NCI-H2196 (cell line): Measurements from ENCODE around the gene TSHZ2.
A peak's percentile ranks its signal among the peaks of the same experiment; 100 is the strongest.

Experiments
- DNase-seq: peaks from one replicate; lab custom pipeline; 2025; ENCODE audit not compliant: unreplicated experiment; lab: John Stamatoyannopoulos, UW

Gene TSHZ2

DNA sequence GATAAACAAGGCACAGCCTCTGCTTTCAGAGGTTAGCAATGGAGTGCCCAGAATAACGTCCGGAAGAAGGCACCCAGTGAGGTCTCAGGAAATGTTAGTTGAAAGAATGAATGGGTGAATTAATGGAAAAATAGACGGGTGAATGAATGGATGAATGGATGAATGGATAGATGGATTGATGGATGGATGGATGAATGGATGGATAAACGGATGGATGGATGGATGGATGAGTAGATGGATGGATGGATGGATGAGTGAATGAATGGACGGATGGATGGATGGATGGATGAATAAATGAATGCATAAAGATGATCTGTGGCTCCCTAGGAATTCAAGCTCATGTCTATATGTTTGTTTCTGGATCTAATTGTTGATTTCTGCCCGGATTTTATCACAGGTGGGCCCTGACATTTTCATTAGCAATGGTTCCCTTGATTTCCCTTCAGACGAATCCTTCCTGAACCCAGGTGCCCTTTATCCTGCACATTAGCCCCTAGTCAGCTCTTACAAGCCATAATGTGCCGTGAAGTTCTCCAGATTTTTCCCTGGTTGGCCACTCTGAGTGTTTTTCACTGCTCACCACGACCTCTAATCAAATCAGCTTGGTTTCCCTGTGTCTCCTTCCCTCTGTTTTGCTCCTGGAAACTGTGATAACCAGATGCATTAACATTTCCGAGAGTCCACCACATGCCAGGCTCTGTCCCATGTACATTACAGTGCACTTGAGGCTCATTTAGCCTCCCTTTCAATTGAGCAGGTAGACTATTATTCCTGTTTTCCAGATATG lies 22.2 kb downstream of the TSHZ2 start:
- no peak for DNase-seq

DNA sequence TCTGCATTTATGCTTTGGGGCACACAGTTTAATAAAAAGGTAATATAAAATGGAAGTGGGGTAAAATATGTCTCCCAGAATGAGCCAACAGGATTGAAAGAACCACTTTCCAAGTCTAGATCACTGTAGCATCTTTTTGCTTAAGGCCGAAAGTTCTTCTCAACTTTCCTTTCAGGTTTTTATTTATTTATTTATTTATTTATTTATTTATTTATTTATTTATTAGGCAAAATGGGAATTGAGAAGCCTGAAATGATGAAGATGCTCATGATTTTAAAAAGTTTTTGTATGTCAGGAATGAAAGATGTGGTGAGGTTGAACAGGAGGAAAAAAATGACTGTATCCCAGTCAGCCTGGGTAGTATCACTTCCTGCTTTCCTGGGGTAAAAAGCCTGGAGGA lies 24.0 kb downstream of the TSHZ2 start:
- DNase-seq = no peak

DNA sequence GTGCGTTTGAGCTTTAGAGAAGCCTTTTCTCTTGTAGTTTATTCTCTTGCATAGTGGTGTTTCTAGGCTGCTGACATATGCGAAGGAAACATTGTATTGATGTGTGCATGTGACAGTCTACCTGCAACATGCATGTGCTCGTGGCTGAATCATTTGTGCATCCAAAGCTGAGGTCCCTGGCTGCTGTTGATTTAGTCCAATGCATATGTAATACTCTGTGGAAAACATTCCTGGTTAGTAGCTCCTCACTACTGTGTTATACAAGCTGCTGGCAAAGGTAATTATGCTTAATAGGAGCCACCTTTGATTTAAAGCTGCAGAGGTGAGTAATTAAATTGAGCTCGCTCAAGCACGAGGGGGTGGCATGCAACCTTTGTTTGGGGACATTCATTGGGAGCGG lies 24.5 kb downstream of the TSHZ2 start:
- no peak for DNase-seq

DNA sequence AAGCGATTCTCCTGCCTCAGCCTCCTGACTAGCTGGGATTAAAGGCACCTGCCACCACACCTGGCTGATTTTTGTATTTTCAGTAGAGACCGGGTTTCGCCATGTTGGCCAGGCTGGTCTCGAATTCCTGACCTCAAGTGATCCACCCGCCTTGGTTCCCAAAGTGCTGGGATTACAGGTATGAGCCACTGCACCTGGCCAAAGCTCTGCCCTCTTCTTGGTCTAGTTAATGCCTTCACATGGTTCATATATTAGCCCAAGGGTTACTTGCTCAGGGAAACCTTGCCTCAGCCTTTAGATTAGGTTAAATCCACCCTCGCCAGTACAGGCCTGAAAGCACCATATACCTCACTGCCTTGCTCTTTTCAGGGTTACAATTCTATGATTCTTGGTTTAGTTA lies 26.1 kb downstream of the TSHZ2 start:
- DNase-seq = no peak

DNA sequence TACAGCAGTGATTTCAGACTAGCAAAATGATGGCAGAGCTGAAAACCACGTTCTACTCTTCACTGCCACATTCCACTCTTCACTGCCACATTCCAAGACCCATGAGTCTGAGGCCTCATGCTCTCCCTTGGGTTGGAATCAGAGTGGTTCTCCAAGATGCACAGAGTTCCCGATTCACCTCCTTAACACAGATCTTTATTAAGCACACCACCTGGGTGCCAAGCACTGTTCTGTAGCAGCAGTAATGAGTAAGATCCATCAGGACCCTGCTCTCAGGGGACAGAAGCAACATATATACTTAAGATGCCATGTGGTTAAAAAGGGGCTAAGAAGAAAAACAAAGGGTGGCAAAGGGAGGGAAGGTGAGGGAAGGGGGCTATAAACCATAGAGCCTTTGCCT lies 26.9 kb downstream of the TSHZ2 start:
- no peak for DNase-seq

DNA sequence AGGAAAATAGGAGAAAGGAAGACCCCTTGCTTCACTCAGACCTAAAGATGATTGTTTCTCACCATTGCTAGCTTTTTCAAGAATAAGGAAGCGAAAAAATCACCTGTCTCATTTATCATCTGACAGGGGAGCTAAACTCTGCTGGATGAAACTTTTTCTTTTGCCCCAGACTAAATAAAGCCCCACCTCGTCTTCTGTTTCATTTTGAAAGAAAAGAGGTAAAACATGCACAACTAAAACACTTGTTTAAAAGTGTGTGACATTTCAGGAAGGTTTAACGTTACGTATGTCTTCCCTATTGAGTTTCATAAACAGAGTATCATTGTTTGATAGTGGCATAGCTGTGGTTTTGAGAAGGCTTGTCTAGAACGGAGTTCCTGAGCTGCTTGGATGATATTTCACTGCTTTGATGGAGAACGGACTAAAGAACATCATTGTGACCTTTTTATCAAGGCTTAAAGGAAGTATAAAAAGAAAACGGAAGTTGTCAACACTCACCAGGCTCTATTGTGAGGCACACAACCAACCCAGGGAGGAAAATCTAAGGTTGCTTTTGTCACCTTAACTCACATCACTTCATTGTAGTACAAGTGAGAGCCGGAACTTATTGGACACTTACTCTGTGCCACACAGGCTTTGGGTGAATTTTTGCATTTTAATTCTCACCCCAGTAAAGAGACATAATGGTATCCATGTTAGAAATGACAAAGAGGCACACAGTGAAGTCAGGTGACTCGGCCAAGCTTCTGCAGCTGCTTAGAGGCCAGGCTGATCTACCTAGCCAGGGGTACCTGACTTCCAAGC lies 29.5 kb downstream of the TSHZ2 start:
- peak; percentile 16 for DNase-seq

DNA sequence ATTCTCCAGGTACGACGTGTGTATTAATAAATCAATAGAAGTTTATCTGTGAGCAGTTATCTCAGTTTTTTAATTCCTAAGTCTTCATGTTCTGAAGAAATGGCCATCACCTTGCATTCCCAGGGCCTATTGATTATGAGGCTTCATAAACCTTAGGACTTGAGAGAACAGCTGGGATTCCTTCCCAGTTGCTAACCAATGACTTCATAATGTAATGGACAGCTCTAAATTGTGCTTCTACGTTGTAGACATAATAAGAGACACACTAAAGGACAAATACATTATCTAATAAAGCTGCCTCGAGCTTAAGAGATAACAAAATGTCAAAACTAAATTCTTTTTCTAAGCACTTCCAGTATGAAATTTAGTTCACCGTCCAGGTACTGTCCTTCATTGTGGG lies 30.6 kb downstream of the TSHZ2 start:
- DNase-seq = no peak

DNA sequence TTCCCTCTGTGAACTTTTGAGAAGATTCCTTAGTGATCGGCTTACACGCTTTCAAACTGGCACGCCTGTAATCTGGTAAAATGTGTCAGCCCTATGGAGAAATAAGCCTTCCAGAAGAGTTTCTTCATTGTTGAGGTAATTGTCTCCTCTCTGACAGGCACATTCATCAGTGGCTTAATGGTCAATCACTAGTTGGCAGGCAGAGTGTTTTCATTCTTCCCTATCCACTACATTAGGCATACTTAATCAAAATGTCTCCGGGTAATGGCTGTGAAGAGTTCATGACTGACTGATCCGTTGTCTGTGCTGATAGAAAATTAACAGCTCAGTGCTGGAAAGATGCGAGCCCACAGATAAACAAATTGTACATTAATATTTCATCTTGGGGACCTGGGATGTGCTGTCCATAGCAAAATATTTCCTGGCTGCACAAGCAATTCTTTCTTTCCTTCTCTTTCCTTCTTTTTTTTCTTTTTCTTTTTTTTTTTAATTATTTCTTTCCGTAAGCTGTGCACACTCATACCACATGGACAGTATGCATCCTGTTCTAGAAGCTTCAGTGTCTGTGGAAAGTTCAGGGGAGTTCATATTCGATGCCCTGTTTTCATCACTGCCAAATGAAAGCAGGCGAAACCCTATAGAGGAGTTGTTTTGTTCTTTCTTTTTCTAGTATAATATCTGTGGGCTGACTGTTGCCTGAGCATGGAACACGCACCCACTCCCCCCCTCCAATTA lies 31.4 kb downstream of the TSHZ2 start:
- no peak for DNase-seq

DNA sequence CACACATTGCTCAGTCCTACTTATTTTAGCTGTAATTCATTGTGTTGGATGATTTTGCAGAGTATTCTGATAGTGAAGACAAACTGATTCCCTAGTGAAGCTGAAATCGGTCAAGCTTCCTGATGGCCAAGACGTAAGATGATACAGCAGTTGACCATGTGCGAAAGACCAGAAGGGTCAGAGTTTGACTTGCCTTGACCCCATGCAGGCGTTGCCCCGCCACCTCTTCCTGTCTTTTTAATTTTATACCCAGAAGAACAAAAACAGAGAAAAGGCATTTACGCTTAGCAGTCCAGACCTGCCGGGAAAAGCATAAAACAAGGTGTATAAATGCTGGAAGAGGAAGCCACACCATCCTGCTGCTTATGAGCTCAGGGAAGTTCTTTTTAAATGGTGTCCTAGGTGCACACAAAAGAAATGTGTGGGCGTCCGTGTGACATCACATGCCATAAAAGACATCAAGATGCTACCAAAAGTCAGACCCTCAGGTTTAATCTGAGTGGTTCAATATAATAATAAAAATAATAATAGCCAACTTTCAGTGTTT lies 32.2 kb downstream of the TSHZ2 start:
- DNase-seq = no peak

DNA sequence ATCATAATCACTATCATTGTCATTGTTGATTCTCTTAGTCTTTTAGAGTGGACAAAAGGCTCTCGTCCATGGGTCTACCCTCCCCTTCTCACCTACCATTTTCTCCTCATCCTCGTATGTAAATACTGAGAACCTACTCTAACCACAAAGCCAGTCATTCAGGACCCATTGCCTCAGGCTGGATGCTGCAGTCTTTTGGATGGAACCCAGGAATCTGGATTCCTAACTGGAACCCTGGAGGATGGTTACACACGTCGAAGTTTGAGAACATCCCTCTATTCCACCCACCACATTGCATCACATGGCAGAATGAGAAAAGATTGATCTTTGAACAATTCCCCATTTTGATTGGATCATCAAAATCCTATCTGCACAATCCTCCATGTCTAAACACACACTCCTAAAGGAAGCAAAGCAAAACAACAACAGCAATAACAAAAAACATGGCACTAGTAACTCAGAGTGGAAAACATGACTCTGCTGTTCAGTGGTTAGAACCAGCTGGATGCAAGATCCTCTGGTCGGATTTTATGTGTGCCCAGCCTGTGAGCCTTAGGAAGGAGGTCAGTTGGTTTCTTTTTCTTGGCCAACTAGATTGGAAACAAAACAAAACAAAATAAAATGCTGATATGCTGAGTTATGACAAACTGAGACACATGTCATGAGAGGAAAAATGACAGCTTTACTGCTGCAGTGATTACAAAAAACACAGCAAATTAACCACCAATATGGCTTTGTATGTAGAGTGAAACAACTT lies 38.0 kb downstream of the TSHZ2 start:
- DNase-seq = no peak

DNA sequence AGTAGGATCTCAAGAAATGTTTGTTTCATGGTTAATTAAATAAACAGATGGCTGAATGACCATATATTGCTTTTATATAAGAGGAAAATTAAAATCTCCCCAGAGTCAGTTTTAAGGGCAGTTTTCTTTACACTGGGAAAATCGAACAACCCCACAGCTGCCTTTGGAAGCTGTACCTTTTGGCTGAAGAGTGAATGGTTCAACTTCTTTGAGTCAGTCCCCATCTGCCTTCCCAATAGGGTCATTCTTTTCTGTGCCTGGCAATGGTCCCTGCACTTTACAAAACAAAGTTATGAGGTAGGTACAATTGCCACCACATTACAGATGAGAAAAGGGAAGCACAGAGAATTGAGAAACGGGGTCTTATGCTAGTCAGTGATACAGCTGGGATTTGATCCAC lies 39.5 kb downstream of the TSHZ2 start:
- no peak for DNase-seq

DNA sequence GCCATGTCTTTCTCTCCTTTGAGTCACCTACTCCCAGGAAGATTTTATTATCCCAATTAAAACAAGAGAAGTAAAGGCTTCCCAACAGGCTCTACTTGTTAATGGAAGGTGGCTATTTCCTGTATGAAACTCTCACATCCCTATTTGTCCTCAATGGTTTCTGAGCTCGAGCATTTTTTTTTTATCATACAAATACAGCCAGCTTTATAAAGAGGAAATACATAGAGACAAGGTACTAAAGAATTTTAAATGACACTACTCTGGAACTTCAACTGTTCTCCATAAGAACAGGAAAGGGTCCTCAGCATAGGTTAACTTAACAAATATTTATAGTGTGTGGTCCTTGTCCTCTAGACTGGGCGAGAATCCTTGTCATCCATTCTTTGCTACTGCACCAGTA lies 41.0 kb downstream of the TSHZ2 start:
- no peak for DNase-seq

DNA sequence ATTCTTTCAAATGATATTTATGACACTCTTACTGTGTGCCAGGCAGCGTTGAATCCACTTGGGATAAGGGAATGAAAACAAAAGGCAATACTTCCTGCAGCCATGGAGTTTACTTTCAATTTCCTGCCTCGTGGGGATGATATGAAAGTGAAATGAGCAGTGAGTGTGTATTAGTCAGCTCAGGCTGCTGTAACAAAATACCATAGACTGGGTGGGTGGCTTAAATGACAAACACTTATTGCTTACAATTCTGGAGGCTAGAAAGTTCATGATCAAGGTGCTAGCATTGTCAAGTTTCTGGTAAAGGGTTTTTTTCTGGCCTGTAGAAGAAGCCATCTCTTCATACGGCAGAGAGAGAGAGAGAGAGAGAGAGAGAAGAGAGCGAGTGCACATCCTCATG lies 41.7 kb downstream of the TSHZ2 start:
- no peak for DNase-seq

DNA sequence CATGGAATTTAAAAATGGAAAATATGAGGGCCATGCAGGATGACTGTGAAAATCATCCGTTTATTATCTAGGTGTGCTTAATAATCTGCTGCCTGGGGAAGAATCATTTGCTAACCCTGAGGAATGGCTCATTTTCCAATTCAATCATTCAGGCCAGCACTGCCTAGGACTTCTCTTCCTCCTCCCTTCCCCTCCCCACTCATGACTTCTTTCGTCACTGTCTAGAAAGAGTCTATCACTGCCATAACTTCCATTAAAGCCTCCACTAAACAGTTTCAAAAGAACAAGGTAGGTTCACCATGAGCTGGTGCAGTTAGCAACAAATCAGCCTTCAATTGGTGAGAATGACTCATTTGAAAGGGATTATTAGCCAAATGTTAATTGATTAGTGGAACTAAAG lies 43.9 kb downstream of the TSHZ2 start:
- DNase-seq = no peak

DNA sequence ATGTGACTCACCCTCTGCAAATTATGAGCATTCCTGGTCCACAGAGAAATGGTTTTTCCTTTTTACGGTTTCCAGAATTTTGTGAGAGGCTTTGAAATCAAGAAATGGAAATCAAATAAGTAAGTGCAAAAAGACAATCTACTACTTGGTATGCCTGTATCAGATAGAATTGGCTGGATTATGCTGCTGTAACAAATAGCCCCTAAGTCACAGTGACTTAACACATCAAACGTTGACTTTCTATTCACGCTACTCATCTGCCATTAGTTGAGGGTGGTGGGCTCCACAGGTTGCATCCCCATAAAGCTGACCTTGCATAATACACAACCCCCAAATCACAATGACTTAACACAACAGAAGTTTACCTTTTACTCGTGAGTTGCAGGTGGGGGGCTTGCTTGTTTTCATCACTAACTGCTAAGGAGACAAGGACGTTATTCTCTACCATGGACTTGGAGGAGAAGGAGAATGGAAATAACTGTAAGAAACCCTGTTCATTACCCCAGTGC lies 44.4 kb downstream of the TSHZ2 start:
- DNase-seq = no peak

DNA sequence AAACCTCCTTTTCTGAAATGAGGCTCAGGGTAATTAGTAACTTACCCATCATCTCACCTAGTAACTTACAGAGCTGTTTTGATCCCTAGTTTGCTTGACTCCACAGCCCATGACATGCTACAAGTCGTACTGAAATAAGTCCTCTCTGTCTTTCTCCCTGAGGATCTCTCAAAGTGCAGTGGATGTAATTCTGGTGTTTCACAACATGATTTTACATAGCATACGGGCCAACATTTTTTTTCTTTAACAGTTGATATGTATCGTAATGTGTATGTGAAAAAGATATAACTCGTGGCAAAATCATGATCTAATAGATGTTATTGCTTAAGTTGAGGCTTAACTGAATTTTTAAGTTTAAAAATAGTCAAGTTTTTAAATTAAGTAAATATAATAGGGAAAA lies 45.0 kb downstream of the TSHZ2 start:
- DNase-seq = no peak

DNA sequence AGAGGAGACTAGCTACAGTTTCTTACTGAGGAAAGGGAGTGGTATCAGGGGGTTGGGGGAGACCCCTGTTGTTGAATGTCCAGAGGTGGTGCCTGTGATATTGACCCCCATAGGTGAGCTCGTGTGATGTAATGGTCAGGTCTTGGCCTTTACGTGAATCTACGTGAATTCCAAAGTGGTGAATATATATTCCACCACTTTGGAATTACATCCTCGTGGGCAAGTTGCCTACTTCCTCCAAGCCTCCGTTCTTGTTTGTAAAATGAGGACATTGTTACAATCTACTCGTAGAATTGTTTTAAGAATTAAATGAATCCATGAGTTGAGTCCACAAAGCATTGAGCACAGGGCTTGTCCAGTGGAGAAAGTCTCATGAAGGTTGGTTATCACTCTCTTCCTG lies 47.3 kb downstream of the TSHZ2 start:
- DNase-seq = no peak

DNA sequence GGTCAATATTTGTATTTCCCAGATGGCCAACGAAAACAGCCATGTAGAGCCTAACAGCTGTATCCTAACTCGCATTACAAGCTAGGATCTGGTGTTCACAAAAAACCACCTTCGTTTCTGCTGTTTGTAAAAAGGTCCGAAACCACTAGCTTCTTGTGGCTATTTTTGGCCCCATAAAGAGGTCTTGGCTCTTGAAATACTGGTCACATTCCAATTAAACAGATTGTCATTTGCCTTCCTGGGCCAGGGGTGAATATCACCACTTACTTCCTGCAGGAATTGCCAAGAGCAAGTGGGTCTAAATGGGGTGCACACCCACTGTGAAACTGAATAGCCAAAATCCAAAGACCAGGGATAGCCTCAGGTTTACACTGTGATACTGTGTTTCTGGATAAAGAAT lies 48.2 kb downstream of the TSHZ2 start:
- DNase-seq = peak; percentile 40

DNA sequence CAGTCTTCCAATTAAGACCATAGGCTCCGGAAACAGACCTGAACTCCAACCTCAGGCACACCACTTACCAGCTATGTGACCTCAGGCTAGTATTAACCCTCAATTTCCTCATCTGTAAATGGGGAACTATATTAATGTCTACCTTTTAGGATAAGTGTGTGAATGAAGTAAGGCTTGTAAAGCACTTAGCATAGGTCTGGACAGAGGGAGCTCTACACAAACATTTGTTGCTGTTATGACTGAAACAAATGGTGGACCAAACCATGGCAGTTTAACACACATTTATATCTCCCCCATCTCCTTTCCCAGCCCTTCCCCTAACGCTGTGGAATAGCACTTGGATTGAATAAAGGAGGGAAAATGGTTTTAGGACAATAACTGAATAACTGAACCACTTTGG lies 48.7 kb downstream of the TSHZ2 start:
- no peak for DNase-seq

DNA sequence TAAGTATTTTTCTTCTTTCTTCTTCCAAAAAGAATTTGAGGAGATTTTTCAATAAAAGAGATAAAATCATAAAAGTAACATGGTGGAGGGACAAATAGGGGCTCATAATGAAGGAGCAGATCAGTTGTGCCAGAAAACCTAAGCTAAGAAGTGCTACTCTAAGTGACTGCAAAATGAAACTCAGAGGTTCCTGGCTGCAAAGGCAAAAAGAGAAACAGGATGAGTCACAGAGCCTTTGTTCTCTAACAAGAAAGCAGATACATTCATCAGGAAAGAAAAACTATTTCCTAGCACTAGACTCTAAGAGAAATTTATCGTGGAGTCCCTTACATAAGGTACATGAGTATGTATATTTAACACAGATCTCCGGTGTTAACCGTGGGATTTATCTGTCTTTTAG lies 49.8 kb downstream of the TSHZ2 start:
- peak; percentile 28 for DNase-seq
